Measurements from ENCODE around the gene RAI14.

RAI14 gene

DNA sequence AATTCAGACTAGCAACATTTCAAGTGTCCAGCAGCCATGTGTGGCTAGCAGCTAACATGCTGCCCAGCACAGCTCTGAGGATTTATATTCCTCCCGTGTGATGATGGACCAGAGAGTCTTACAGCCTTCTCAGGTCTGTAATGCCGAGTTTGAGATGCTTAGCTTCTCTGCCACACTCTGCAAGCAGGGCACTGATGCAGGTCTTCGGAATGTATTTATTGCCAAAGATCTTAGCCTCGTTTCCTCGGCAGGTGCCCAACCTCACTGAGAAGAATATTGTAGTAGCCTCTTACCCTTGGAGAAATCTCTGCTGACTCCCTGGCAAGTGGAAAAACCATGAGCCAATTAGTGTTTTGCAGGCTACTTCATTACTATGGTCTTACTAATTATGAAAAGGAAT, 3.7 kb upstream of the RAI14 start:
- Histone ChIP-seq H3K27me3 (ENCODE audit: control insufficient read depth, insufficient read depth, low read length) (no peaks in the 10 kb centered on the region), H3K27ac (ENCODE audit: low read depth, low read length) (no peak overlapping the region), H3K36me3 (ENCODE audit: control insufficient read depth, insufficient read depth, low read length) (no peaks in the 10 kb centered on the region), H3K4me3 (ENCODE audit: low read length) (no peak overlapping the region), H3K4me1 (ENCODE audit: control insufficient read depth, insufficient read depth, low read length) (peaks cover under 1% of the 10 kb centered on the region), H3K9ac (ENCODE audit: low read length) (no peak overlapping the region)

DNA sequence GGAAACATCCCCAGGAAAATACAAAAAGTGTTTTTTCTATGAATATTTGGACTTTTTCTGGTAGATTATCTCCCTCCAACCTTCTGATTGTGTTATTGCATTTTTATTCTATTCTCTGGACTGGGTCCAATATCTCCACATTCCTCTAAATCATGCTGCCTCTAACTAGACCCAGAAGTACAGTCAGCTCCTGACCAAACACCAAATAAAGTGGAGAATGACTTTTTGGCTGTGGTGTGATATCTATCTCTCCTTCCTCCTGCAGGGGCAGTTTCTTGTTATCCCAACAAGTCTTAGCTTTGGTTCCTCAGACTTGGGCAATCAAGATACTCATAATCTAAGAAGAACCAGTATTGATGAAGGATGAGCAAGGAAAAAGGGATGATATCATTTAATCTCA, 3.2 kb upstream of the RAI14 start:
- no peaks in the 10 kb centered on the region for H3K27me3 ChIP-seq (ENCODE audit: control insufficient read depth, insufficient read depth, low read length)
- no peak overlapping the region for H3K9ac ChIP-seq (ENCODE audit: low read length)
- H3K4me3 ChIP-seq (ENCODE audit: low read length): no peak overlapping the region
- H3K27ac ChIP-seq (ENCODE audit: low read depth, low read length): no peak overlapping the region
- peaks cover 4% of the 10 kb centered on the region for H3K4me1 ChIP-seq (ENCODE audit: control insufficient read depth, insufficient read depth, low read length)
- H3K36me3 ChIP-seq (ENCODE audit: control insufficient read depth, insufficient read depth, low read length): no peaks in the 10 kb centered on the region

DNA sequence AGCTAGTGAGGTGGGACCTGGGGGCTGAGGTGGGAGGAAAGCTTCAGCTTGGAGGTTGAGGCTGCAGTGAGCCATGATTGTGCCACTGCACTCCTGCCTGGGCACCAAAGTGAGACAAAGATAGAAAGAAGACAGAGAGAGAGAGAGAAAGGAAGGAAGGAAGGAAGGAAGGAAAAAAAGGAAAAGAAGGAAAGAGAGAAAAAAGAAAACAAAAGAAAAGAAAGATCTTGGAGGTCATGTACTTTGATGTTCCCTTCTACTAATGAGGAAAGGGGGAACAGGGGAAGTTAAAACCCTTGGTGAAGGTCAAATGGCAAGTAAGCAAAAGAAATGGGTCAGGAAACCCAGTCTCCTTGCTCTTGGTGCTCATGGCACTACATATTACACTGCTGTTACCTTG, 2.4 kb upstream of the RAI14 start:
- Histone ChIP-seq H3K27ac (ENCODE audit: low read depth, low read length) (no peak overlapping the region), H3K4me1 (ENCODE audit: control insufficient read depth, insufficient read depth, low read length) (peaks cover 6% of the 10 kb centered on the region), H3K27me3 (ENCODE audit: control insufficient read depth, insufficient read depth, low read length) (no peaks in the 10 kb centered on the region), H3K4me3 (ENCODE audit: low read length) (no peak overlapping the region), H3K36me3 (ENCODE audit: control insufficient read depth, insufficient read depth, low read length) (no peaks in the 10 kb centered on the region), H3K9ac (ENCODE audit: low read length) (no peak overlapping the region)

DNA sequence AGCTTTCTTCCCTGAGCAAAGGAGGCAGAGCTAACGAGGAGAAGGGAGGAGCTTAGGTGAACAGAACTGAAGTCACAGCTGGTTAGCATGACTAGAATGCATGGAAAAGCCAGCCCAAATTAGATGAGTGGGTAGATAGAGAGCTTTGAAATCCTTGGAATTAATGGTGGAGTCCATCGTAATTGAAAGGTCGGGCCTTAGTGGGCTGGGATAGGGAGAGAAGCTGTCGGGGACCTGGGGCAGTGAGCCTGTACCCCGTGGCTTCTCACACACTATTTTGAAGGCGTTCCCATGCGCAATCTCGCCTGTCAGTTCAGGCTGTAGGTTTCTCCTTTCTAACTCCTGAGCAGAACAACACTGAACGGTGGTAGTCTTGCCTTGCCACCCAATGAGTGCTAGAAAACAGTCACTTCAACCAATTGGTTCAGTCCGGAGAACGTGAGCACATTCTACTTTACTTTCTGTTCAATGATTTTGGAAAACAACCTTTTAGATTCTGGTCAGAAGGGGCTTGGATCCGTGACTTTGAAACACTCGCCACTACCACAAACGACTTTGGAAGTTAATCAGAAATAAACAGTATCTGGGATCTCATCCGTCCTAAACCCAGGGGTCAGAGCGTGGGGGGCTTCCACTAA, 655 bp upstream of the RAI14 start:
- Histone ChIP-seq H3K27me3 (ENCODE audit: control insufficient read depth, insufficient read depth, low read length) (no peaks in the 10 kb centered on the region), H3K9ac (ENCODE audit: low read length) (peak overlapping the region; percentile 1), H3K4me1 (ENCODE audit: control insufficient read depth, insufficient read depth, low read length) (peaks cover 6% of the 10 kb centered on the region), H3K4me3 (ENCODE audit: low read length) (peak overlapping the region; percentile 76), H3K27ac (ENCODE audit: low read depth, low read length) (peak overlapping the region; percentile 90), H3K36me3 (ENCODE audit: control insufficient read depth, insufficient read depth, low read length) (no peaks in the 10 kb centered on the region)

DNA sequence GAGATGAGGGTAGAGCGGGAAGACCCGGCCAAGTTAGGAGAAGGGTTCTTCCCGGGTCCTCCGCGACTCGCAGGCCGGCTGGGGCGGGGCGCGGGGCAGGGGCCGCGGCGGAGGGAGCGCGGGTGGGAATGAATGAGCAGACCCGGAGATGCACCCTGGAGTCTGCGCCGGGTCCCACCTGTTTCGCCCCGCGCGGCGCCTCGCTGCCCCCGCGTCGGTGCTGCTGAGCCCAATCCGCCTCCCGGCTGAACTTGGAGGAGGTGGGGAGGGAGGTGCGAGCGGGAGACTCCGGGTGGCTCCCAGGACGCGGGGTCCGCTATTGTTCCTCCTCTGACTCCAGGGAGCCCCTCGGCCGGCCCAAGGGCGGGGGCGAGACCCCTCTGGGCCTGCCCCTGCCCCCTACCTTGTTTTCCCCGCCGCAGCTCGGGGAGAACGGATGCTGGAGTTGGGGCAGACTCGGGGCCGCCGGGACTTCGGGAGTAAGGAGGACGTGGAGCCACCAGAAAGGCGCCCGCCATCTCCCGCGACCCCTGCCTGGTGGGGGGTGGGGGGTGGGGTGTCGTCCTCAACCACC, 659 bp downstream of the RAI14 start:
- peak overlapping the region; percentile 83 for H3K9ac ChIP-seq (ENCODE audit: low read length)
- no peaks in the 10 kb centered on the region for H3K36me3 ChIP-seq (ENCODE audit: control insufficient read depth, insufficient read depth, low read length)

DNA sequence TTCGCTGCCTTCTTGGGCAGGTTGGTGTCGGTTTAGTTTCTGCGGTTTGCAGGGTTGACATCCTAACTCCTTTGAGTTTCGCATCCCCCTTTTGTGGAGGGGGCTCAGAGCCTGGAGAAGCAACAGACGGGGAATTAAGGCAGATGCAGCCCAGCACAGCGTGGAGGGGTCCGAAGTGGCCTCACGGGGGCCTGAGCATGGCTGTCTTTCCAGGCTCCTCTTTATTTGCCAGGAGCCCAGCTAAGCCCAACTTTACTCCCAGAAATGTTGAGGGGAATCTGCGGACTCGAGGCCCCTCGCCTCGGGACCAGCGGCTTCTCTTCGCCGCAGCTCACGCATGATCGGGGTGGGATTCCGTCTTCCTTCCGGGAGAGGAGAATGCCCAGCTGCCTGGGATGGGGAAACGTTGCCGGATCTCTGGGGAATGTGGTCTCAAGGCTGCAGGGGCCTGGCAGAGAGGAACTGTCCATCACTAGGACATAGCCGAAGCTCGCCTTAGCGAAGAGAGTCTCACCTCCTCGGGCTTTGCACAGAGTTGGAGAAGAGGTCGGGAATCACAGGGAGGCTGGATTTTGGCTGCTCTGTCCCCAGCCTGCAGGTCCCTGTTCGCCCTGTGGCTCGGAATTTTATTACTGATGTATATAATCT, 1.3 kb downstream of the RAI14 start:
- Histone ChIP-seq H3K9ac (ENCODE audit: low read length) (peak overlapping the region; percentile 17), H3K27ac (ENCODE audit: low read depth, low read length) (peak overlapping the region; percentile 90)

More for the DNA sequence above, 659 bp downstream of the RAI14 start:
- Histone ChIP-seq H3K4me3 (ENCODE audit: low read length) (peak overlapping the region; percentile 76), H3K27me3 (ENCODE audit: control insufficient read depth, insufficient read depth, low read length) (no peaks in the 10 kb centered on the region), H3K4me1 (ENCODE audit: control insufficient read depth, insufficient read depth, low read length) (peaks cover 6% of the 10 kb centered on the region), H3K27ac (ENCODE audit: low read depth, low read length) (peak overlapping the region; percentile 90)

DNA sequence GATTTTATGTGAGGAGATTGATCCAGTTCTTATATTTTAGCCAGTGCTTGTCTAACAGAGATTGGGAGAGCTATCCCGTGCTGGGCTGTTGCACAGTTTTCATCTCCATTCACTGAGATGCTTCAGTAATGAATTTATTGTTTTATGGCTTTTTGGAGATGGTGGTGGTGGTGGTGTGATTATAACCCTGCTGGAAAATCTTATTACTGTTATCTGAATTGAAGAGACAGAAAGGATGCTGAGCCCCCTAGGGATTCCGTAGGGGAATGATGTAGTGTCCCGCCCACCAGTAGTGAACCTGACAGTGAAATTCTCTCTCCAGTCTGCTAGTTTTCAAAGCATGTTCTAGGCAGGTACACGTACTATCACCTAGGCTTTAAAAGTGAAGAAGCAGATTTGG, 1.9 kb downstream of the RAI14 start:
- Histone ChIP-seq H3K27me3 (ENCODE audit: control insufficient read depth, insufficient read depth, low read length) (no peaks in the 10 kb centered on the region), H3K4me1 (ENCODE audit: control insufficient read depth, insufficient read depth, low read length) (peaks cover 6% of the 10 kb centered on the region), H3K4me3 (ENCODE audit: low read length) (peak overlapping the region; percentile 76), H3K9ac (ENCODE audit: low read length) (no peak overlapping the region), H3K27ac (ENCODE audit: low read depth, low read length) (no peak overlapping the region), H3K36me3 (ENCODE audit: control insufficient read depth, insufficient read depth, low read length) (no peaks in the 10 kb centered on the region)

More for the DNA sequence above, 1.3 kb downstream of the RAI14 start:
- peak overlapping the region; percentile 76 for H3K4me3 ChIP-seq (ENCODE audit: low read length)
- H3K4me1 ChIP-seq (ENCODE audit: control insufficient read depth, insufficient read depth, low read length): peaks cover 6% of the 10 kb centered on the region
- no peaks in the 10 kb centered on the region for H3K27me3 ChIP-seq (ENCODE audit: control insufficient read depth, insufficient read depth, low read length)
- H3K36me3 ChIP-seq (ENCODE audit: control insufficient read depth, insufficient read depth, low read length): no peaks in the 10 kb centered on the region

DNA sequence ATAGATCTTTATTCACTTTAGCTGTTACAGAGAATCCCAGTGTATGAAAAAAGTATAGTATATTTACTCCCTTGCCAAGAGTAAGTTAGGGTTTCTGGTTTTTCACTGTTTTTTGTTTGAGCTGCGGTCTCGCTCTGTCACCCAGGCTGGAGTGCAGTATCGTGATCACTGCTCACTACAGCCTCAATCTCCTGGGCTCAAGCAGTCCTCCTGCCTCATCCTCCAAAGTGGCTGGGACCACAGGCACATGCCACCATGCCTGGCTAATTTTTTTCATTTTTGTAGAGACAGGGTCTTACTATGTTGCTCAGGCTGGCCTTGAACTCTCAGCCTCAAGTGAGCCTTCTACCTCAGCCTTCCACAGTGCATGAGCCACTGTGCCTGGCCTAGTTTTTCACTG, 3.0 kb downstream of the RAI14 start:
- Histone ChIP-seq H3K36me3 (ENCODE audit: control insufficient read depth, insufficient read depth, low read length) (no peaks in the 10 kb centered on the region), H3K27ac (ENCODE audit: low read depth, low read length) (no peak overlapping the region), H3K4me3 (ENCODE audit: low read length) (no peak overlapping the region), H3K9ac (ENCODE audit: low read length) (no peak overlapping the region), H3K27me3 (ENCODE audit: control insufficient read depth, insufficient read depth, low read length) (no peaks in the 10 kb centered on the region), H3K4me1 (ENCODE audit: control insufficient read depth, insufficient read depth, low read length) (peaks cover 6% of the 10 kb centered on the region)

DNA sequence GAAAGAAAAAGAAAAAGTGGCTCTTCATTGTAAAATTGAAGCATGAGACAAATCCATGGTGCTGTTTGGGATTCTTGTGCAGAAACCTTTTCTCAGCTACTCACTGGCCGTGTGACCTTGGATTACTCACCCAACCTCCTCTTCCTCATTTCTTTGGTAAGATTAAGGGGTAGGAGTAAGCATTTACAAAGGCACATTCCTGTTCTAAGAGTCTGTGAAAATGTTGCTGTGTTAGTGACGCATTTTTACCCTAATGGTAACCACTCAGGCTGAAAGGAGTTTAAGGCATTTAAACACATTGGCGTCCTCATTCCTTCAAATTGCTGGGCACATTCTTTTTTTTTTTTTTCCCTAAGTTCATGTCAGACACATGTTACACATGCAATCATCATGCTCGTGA, 4.3 kb downstream of the RAI14 start:
- no peaks in the 10 kb centered on the region for H3K27me3 ChIP-seq (ENCODE audit: control insufficient read depth, insufficient read depth, low read length)
- no peaks in the 10 kb centered on the region for H3K36me3 ChIP-seq (ENCODE audit: control insufficient read depth, insufficient read depth, low read length)
- H3K4me1 ChIP-seq (ENCODE audit: control insufficient read depth, insufficient read depth, low read length): peaks cover 6% of the 10 kb centered on the region
- H3K4me3 ChIP-seq (ENCODE audit: low read length): no peak overlapping the region
- no peak overlapping the region for H3K27ac ChIP-seq (ENCODE audit: low read depth, low read length)
- H3K9ac ChIP-seq (ENCODE audit: low read length): no peak overlapping the region

DNA sequence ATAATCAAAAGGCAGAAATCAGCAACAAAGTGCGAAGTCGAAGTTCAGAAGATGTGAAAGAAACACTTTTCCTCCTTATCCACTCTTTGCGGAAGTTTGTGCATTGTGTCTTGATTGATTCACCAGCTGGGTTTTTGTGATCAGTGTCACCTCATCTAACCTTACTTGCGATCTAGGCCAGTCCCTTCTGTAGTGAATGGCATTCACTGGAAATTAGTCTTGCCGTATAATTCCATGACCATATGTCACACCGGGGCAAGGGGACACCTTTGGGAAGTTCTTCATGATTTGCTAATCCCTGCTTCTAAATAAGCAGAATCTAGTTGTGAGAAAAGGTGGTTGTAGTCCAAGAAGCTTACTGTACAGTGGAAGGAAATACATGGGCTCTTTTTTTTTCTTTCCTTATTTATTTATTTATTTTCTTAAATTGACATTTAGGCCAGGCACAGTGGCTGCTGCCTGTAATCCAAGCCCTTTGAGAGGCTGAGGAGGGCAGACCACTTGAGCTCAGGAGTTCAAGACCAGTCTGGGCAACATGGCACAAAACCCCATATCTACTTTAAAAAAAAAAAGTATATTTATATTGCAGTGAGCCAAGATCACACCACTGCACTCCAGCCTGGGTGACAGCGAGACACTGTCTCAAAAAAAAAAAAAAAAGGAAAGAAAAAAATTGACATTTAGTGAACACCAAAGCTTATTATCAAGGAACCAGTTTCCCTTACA, 7.8 kb downstream of the RAI14 start:
- H3K27me3 ChIP-seq (ENCODE audit: control insufficient read depth, insufficient read depth, low read length): no peaks in the 10 kb centered on the region
- no peaks in the 10 kb centered on the region for H3K36me3 ChIP-seq (ENCODE audit: control insufficient read depth, insufficient read depth, low read length)
- no peaks in the 10 kb centered on the region for H3K4me1 ChIP-seq (ENCODE audit: control insufficient read depth, insufficient read depth, low read length)
- no peak overlapping the region for H3K9ac ChIP-seq (ENCODE audit: low read length)
- H3K27ac ChIP-seq (ENCODE audit: low read depth, low read length): no peak overlapping the region
- H3K4me3 ChIP-seq (ENCODE audit: low read length): no peak overlapping the region

DNA sequence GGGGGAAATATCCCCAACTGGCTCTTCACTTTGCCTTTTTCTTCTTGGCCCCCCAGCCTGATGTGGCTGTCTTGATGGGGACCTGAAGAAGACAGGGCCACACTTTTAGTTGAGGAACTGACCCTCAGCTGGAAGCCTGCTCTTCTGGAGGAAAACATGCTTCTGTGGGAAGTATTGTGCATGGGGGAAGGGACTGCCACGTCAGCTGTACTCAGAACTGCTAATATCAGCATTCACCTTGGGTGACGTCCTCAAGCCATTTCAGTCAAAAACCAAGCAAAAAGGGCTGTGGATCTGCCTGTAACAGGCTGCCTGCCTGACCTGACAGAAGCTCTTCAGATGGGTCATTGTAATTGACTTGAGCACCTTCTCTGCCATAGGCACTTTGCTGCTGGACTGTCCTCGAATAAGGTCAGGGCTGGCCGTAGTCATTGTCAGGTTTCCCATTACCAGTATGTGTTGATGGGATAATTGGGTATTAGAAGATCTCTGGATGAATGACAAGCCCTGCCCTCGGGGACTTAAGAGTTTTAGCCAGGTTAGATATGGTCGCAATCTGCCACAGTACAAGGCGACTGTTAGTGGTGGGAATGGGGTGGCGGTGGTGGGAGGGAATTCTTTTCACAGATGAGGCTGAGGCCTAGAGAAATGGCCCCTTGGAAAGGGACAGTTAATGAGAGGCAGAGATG, 10.4 kb downstream of the RAI14 start:
- H3K9ac ChIP-seq (ENCODE audit: low read length): no peak overlapping the region
- peaks cover 8% of the 10 kb centered on the region for H3K4me1 ChIP-seq (ENCODE audit: control insufficient read depth, insufficient read depth, low read length)
- H3K4me3 ChIP-seq (ENCODE audit: low read length): no peak overlapping the region
- H3K27me3 ChIP-seq (ENCODE audit: control insufficient read depth, insufficient read depth, low read length): no peaks in the 10 kb centered on the region
- no peak overlapping the region for H3K27ac ChIP-seq (ENCODE audit: low read depth, low read length)
- H3K36me3 ChIP-seq (ENCODE audit: control insufficient read depth, insufficient read depth, low read length): no peaks in the 10 kb centered on the region

DNA sequence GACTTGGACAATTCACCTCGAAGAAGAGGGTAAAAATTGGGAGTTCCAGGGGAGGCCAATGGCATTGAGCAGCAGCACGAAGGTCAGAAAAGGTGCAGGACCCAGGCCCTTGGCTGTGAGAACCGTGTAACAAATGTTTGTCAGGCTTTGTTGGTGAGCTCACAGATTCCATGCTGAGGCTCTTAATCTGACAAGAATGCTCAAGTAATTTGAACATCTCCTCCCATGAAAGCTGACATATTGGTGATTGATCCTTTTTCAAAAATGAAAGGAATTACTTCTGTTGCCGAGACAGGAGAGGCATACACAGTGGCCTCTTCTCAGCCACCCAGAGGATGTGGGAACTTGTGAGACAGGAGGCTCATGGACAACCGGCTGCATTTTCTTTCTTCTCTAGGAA, 11.6 kb downstream of the RAI14 start:
- H3K4me3 ChIP-seq (ENCODE audit: low read length): no peak overlapping the region
- no peaks in the 10 kb centered on the region for H3K27me3 ChIP-seq (ENCODE audit: control insufficient read depth, insufficient read depth, low read length)
- no peak overlapping the region for H3K27ac ChIP-seq (ENCODE audit: low read depth, low read length)
- H3K36me3 ChIP-seq (ENCODE audit: control insufficient read depth, insufficient read depth, low read length): no peaks in the 10 kb centered on the region
- no peak overlapping the region for H3K9ac ChIP-seq (ENCODE audit: low read length)
- peaks cover 8% of the 10 kb centered on the region for H3K4me1 ChIP-seq (ENCODE audit: control insufficient read depth, insufficient read depth, low read length)

All from rectal smooth muscle tissue (tissue), 1 donor.